Fibroblast of skin of right quadriceps (primary cell): ENCODE data around the gene SELENOS.

Source experiments
- DNase-seq: peaks from one replicate; pipeline ENCODE4 v3.0.0-alpha.2; 2013

The SELENOS gene

DNA sequence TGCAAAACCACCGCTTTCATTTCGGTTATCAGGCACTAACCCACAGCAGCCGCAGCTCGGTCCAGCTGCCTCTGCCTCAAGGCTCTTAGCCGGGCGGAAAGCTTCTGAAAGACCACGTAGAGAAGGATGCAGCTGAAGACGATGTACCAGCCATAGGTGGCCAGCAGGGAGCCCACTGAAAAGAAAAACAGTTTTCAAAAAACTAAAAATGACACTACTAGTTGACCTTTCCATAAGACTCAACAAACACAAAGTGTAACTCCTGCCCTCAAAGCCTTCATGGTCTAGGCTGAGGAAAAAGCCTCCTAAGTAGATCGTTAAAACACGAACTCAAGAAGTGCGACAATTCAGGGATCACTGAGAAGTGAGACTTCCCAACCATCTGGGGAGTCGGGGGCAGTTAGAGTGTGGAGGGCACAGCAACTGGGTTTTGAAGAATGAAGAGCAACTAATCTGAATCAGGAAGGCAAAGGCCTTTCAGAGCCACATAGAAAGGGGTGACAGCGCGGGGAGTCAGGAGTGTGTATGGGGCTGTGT, 716 bp downstream of the SELENOS start:
- peak; percentile 34 for DNase-seq

DNA sequence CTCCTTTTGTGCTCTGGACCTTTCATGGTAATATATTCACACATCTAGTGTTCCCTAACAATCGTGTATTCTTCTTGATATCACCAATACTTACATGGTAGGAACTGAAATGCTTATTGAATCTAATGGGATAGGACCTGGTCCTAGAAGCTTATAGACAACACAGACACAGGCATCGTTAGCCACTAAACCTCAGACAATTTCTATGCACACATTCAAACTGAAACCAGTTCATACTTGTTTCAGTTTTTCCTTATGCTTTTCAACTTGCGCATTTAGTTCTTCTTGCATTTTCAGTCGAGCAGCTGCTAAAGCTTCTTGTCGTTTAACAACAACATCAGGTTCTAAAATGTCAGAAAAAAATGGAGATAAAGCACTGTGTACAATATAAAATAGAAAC, 2.3 kb downstream of the SELENOS start:
- DNase-seq, result no peak

DNA sequence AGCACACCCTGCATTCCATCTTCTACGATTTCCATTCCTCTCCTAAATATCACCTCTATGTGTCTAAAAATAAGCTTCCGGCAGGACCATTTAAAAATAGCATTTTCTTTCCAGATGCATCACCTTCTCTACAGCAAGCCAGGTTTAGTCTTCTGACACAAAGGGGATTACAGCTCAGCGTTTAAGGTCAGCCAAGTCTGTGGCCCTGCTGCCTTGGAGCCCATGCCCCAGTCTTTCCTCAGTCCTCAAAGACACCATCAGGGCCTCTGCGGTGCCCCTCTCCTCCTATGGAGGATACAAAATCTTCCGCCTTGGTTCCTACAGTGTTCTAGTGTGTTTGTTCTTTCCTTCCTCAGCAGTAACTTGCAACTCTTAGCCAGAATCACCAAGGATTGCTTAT, 3.8 kb downstream of the SELENOS start:
- no peak for DNase-seq

DNA sequence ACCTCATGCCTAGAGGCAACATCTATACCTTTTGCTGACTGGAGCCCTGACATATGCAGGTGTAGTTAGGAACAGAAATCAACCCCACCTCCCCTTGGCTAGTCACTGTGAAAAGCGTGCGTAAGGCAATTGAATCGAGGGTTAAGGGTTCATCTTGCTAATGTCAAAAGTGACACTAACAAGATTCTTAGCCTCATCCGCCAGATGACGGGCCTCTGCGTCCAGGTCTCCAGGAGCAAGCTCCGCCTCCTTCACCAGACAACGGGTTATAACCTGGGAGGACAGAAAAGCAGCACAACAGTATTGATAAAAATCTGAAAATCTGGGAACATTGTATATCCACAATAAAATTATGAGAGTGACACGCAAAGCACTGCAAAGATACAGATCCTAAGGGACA, 4.7 kb downstream of the SELENOS start:
- DNase-seq, result no peak

DNA sequence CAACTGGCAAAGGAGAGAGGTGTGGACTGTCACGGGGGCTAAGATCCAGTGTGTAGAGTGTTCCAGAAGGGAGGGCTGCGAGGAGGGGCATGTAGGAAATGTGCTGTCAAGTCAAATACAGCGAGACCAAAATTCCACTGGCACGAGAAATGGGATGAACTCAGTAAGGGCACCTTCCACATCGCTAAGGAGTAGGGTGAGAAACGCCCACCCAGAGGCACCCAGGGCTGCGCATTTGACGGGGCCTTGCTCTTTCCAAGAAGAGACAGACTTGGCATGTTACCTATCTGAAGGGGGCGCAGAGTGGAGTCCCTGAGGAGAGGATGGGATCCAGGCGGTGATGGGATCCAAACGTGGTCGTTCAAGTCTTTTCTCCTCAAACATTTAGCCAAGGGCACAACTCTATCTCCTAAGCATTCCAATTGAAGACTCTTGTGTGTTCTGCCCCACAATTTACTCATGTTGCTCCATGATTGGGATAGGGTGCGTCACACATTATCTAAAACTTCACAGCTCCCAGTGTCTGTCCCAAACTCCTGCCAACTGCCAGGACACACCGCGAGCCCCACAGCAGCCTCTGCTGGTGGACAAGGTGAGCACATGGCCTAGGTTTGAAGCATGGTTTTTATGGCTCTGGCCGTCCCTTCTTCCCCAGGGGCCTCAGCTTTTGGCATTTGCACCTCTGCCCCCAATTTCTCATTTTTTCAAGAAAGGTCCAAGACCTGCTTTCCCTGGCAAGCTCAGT, 7.6 kb downstream of the SELENOS start:
- no peak for DNase-seq

DNA sequence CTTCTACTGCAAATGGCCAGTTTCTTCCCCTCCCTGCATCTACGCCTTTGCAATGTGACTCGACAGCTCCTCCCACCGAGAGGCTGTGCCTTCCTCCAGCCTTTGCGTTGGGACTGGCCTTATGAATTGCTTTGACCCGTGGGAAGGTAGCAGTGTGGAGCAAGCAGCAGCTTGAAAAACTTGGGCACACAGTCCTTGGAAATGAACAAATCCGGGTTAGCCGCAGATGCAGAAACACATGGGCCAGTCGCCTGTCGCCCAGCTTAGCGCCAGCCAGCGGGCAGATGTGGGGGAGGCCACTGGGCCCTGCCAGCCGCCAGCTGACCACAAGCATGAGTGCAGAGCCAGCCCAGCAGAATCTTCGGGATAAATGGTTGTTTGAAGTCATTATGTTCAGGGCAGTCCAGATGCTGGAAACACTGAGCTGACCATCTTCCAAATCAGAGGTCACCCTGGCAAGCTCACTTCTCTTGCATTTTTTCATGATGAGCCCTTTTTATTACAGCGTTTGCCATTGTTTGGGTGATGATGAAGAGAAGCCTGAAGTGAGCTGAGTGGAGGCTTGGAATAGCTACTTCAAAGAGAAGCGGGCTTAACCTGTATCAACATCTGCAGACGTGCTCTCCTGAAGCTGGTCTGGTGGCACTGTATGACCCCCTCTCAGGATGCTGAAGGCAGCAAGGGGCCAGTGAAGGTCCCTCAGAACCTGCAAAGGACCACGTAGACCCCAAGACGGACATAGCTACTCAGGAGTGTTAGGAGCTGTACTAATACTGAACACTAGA, 9.8 kb downstream of the SELENOS start:
- peak; percentile 45 for DNase-seq

DNA sequence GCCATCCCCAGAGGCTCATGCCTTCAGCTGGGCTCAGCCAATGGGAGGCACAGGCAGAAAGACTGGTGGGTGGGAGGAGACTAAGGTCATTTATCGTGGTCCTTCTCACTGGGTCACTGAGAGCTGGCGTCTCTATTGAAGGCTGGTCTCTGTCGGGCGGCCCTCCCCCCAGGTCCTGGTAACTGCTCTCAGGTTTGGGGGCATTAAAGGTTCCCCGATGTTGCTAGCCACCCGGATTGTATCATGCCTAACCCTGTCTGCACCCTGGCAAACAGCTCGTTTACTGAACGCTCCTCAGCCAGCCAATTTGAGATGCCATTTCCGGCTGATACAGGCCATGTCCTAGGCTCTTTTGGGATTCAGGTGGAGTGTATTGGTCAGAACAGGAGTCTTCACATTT, 10.5 kb downstream of the SELENOS start:
- no peak for DNase-seq

DNA sequence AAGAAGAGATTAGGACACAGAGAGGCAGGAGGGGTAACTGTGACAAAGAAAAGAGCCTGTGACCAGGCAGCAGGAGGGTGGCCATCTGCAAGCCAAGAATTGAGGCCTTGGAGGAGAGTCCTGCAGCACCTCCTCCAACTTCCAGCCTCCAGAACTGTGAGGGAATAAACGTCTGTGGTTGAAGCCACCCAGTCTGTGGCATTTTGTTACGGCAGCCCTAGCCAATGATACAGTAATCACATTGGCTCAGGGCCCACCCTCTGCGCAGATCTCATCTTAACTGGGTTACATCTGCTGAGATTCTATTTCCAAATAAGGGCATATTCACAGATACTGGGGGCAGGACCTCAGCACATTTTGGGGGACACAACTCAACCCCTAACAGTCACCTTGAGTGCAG, 11.3 kb downstream of the SELENOS start:
- peak; percentile 83 for DNase-seq

DNA sequence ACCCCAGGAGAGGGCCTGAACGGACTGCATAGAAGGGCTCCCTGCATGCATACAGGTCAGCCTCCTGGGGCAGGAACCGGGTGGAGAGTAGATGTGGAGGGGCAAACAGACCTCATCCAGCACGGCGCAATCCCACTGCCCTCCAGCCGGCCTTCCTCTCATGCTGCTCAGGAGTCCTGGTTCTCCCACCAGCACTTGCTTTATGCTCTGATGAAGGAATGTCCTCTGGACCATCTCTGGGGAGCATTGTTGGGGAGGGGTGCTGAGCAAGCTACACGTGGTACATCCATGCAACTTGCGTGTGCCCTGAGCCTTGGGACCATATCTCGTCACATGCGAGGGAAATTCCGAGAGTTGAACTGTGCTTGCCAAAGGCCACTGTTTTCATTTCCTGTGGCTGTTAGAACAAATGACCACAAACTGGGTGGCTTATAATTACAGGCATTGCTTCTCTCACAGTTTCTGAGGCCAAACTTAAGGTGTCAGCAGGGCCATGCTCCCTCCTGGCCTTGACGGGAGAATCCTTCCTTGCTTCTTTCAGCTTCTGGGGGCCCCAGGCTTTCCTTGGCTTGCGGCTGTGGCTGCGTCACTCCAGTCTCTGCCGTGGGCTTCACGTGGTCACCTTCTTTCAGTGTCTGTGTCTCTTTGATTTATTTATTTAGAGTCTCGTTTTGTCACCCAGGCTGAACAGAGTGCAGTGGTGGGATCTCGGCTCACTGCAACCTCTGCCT, 12.2 kb downstream of the SELENOS start:
- no peak for DNase-seq

DNA sequence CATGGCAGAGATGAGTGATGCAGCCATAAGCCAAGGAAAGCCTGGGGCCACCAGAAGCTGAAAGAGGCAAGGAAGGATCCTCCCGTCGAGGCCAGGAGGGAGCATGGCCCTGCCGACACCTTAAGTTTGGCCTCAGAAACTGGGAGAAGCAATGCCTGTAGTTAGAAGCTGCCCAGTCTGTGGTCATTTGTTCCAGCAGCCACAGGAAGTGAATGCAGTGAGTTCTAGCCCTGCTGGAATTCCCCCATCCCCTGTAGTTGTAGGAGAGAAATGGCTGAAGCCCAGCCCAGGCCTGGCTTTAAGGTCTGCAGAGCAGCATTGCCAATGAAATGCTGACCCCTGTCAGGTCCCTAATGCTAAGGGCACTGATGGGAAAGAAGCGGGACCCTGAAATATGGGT, 13.3 kb downstream of the SELENOS start:
- DNase-seq, result no peak

DNA sequence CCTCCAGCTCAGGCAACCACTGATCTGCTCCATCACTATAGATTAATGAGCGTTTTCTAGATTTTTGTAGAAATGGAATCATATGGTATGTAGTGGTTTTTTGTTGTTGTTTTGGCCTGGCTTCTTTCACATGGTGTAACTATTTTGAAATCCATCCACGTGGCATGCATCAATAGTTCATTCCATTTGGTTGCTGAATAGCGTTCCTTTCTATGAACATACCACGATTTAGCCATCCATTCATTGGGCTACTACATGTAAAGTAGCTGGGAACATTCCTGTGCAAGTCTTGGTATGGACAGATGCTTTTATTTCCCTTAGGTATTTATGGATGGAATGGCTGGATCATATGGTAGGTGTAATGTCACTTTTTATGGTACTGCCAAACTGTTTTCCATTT, 14.7 kb downstream of the SELENOS start:
- no peak for DNase-seq

DNA sequence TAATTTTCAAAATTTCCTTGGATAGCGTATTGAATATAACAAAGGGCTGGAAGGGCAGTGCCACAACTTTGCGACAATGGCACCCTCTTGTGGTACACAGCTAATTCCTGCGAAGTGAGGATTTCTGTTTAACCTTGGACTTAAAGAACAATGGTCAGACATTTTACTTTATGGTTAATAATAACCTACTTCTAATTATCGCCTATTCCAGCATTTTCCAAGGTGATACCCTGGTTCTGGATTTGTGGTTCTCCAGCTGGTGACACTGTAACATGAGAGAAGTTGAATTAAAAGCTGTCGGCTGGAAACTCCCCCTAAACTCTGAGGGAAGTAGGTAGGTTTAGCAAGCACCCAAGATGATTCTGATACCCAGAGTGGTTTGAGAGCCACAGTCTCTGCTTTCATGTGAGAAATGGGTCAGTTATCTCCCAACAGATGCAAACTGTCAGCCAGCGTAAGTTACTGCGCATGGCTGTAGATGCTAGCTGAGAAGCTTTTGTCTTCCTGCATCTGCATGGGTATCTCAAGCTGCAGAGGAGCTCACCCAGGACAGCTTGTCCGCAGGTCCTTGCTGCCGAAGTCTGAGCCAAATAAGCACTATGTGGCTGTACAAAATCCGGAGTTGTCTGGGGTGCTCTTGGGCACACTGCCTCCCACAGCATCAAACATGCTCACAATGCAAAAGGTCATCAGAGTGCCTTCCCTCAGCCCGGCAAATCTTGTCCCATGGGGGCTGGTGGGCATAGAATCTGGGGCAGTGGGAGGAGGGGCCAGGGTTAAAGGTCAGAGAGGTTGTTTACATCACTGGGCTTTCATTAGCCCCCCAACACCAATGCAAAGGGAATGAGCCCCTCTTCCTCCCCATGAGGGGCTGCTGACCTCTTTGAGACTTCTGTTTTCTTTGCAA, 18.8 kb downstream of the SELENOS start:
- DNase-seq, result peak; percentile 67

DNA sequence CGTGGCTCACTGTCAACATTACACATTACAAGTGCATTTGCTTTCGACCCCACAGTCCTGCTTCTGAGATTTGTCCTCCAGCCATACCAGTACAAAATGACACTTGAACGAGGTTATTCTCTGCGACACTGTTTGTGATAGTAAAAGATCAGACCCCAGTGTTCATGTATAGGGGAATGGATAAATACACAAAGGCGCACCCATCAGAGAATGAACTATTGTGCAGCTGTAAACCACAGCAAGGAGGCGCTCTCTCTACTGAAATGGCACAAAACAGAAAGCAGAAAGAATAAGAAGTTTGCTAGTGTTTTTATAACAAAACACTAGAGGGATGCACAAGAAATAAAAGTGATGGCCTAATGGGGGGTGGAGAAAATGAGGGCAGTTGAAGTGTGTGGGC, 20.5 kb downstream of the SELENOS start:
- DNase-seq, result no peak

DNA sequence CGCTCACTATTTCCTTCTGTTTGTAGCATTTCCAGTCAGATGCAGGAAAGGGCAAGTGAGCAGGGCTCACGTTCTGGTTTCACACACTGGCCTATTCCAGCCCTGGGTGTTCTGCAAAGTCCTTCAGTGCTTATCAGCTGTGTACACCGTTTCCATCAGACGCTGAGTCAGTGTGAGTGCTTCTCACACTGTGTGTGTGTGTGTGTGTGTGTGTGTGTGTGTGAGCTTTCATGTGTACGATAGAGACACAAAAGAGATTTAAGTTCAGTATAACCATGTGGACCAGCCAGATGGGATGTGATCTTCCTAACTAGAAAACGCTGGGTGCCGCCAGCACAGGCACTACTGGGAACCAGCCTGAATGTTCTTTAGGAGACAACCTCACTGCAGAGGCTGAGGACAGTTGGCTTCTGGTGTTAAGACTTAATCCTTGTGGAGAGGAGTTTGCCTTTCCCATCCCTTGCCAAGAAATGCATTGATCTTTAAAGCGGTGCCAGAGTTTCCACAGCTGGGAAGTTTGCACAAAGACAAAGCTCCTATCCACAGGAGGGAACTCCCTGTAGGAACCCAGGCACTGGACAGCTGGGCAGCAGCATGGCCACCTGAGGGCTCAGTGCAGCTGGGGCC, 21.6 kb downstream of the SELENOS start:
- peak; percentile 60 for DNase-seq

DNA sequence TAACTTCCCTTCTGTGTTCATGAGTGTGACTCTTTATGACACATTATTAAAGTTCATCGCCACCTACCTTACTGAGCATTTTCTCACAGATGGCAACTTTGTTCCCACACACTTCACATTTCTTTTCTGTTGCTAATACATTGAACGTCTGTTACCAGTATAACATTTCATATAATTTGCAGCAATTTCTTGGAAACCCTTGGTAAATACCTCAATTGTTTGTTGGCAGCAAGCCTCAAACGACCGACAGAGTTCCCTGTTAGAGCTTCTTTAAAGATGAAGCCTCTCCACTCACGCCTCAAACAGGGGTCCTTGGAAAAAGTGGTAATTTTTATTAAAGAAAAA, 22.3 kb downstream of the SELENOS start:
- DNase-seq, result peak; percentile 28

DNA sequence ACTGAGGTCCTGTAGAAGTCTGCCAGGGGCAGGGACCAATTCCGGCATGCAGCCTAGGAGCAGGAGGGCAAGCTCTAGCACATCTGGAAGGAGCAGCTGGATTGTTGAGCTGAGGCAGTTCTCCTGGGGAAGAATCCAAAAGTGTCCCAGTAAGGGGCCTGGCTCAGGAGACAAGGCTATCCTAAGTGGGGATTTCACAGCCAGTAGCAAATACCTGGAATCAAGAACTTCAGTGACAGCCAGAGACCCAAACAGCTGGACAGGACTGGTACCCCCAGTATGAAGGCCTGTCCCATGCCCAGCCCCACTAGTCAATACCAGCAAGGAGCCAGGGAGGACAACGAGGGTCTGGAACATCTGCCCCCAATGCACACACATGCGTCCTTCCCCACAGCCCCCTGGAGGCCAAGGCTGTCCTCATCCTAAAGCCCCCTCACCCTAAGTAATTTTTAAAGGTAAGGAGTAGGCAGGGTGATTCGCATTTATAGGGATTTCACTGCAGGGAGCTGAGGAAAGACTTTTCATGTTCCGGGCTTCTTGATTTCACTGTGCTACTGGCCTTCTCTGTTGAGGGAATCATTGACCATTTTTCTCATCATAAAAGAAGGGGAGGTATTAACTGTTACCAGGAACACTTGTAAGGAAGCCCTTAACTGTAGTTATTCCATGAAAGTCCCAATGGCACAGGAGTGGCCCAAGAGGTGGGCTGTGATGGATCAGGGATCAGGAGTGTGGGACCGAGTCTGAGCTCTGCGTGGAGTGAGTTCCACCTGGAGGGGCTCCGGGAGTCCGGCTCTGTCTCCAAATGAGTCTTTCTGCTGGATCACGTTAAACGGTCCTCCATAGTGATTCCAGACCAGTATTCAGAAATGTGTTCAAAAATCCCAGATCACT, 22.9 kb downstream of the SELENOS start:
- no peak for DNase-seq

DNA sequence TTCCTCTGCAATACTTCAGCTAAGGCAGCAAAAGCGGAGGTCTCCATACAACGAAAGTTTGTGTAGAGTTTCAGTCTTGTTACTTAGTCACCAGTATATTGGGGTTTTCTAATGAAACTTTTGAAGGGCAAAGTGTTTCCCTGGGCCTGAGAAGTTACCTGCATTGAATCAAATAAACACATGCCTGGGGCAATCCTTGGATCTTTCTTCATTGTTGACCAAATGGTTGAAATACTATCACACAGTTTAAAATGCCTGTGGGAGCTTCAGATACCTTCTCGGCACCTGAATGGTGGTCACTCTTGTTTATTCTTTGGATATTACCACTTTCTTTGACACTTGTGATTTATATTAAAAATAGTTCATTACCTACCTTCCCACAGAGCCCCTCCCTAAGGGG, 24.4 kb downstream of the SELENOS start:
- DNase-seq, result no peak

DNA sequence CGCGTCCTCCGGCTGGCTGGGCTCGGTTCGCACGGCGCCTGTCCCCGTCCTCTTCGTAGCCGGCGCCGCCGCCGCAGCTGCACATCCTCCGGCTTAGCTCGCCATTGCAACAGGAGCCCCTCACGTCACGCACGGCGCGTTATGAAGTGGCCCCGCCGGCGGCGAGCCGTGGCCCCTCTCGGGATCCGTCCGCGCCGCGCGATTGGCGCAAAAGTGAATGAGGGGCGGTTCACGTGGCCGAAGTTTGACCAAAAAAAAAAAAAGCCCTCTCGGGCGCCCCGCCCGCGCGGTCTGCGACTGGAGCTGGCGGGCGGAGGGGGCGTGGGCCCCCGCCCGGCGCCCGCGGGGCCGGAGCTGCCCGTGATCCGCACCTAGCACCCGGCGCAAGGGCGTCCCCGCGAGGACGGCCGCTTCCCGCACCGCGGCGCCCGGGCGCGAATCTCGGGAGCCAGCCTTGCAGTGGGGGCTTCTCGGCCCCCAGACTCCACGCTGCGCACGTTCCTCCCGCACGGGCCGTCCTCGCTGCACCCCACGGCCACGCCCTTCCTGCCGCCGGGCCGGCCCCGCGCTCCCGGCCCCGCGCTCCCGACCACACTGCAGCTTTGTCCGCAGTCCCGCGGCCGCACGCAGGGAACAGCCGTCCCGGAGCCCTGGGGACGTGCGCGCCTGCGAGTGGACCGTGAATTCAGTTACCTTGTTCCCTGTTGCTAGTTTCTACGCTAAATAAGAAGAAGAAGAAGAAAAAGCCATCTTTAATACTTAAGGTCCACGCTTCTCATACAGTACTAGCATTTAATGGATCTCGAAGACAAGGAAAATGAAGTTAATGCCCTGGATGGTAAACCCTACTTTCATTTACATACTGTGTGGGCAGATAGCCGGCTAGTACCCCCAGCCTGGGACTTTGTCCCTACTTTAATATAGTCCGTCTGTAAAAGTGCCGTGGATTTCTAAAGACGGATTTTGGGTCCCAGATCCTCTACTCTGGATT, 25.2 kb downstream of the SELENOS start, which contains the start of gene CHSY1:
Gene CHSY1, minus strand, starts transcription at position 219 of the 991 bp plus-strand sequence. CDS start 592 bp downstream, outside the sequence.
- peak; percentile 94 for DNase-seq
